HepG2 (cell line): ENCODE results near the gene TAS2R4. TPM values are rescaled to one million over a fixed set of nuclear protein-coding genes. Genes with fewer than 3 reads are reported as not detected.
A peak's percentile ranks its signal among the peaks of the same experiment; 100 is the strongest.

Experiments used
- AHDC1 ChIP-seq: sonication (generic); formaldehyde crosslinking; IDR thresholded peaks from 2 replicates; pipeline ENCODE4 v1.5.1; 2020; ENCODE audit warnings: mild to moderate bottlenecking, missing genetic modification reagents, borderline replicate concordance
- AHR ChIP-seq: IDR thresholded peaks from 2 replicates; pipeline ENCODE4 v1.6.1; 2018; ENCODE audit warnings: missing genetic modification reagents, missing compliant biosample characterization
- CENPT ChIP-seq: sonication (generic); formaldehyde crosslinking; IDR thresholded peaks from 2 replicates; pipeline ENCODE4 v1.8.0; 2022; ENCODE audit warnings: low read depth, mild to moderate bottlenecking, moderate library complexity, missing genetic modification reagents
- ELK4 ChIP-seq: sonication (generic); formaldehyde crosslinking; IDR thresholded peaks from 2 replicates; pipeline ENCODE4 v1.9.0; 2021; ENCODE audit warnings: missing genetic modification reagents, borderline replicate concordance
- HMG20A ChIP-seq: IDR thresholded peaks from 2 replicates; pipeline ENCODE4 v1.6.1; 2016; ENCODE audit warnings: borderline replicate concordance
- IRF1 ChIP-seq: sonication (generic); formaldehyde crosslinking; IDR thresholded peaks from 2 replicates; pipeline ENCODE4 v1.4.0; 2020; ENCODE audit warnings: low read depth, mild to moderate bottlenecking, missing genetic modification reagents
- MED13 ChIP-seq: sonication (generic); formaldehyde crosslinking; IDR thresholded peaks from 2 replicates; pipeline ENCODE4 v1.5.0; 2020; ENCODE audit warnings: missing genetic modification reagents
- NFYB ChIP-seq: sonication (generic); formaldehyde crosslinking; IDR thresholded peaks from 2 replicates; pipeline ENCODE4 v1.4.0; 2020; ENCODE audit warnings: missing genetic modification reagents
- ONECUT2 ChIP-seq: sonication (generic); formaldehyde crosslinking; IDR thresholded peaks from 2 replicates; pipeline ENCODE4 v1.4.0; 2020; ENCODE audit warnings: missing genetic modification reagents
- REXO4 ChIP-seq: sonication (generic); formaldehyde crosslinking; IDR thresholded peaks from 2 replicates; pipeline ENCODE4 v1.8.0; 2022; ENCODE audit warnings: missing genetic modification reagents, mild to moderate bottlenecking, borderline replicate concordance
- ZBTB26 ChIP-seq: IDR thresholded peaks from 2 replicates; pipeline ENCODE4 v1.6.1; 2016; ENCODE audit warnings: missing compliant biosample characterization, missing genetic modification reagents, borderline replicate concordance
- ZNF101 ChIP-seq: sonication (generic); formaldehyde crosslinking; IDR thresholded peaks from 2 replicates; pipeline ENCODE4 v1.4.0; 2020; ENCODE audit warnings: mild to moderate bottlenecking, low read depth, missing genetic modification reagents, borderline replicate concordance
- ZNF124 ChIP-seq: sonication (generic); formaldehyde crosslinking; IDR thresholded peaks from 2 replicates; pipeline ENCODE4 v1.4.0; 2020; ENCODE audit warnings: missing genetic modification reagents
- ZNF274 ChIP-seq: sonication (generic); formaldehyde crosslinking; IDR thresholded peaks from 2 replicates; pipeline ENCODE4 v1.5.1; 2020; ENCODE audit warnings: mild to moderate bottlenecking, missing genetic modification reagents
- ZNF382 ChIP-seq: sonication (generic); formaldehyde crosslinking; IDR thresholded peaks from 2 replicates; pipeline ENCODE4 v1.5.0; 2020; ENCODE audit warnings: missing genetic modification reagents, mild to moderate bottlenecking, borderline replicate concordance
- ZNF576 ChIP-seq: sonication (generic); formaldehyde crosslinking; IDR thresholded peaks from 2 replicates; pipeline ENCODE4 v1.4.0; 2020; ENCODE audit warnings: mild to moderate bottlenecking, missing genetic modification reagents
- ZSCAN5A ChIP-seq: sonication (generic); formaldehyde crosslinking; IDR thresholded peaks from 2 replicates; pipeline ENCODE4 v1.8.0; 2022; ENCODE audit warnings: mild to moderate bottlenecking, missing genetic modification reagents, borderline replicate concordance
- polyA plus RNA-seq, 8 experiments: library from polyadenylated mRNA; depleted of rRNA in 3 of 8; stranded (reverse) in 7 of 8; unstranded in 1 of 8; fragments of >200 nt; fragmentation: Illumina TruSeq in 4 of 8; extraction: Trizol in 4 of 8; gene quantifications; 2 replicates each; pipeline versions ENCODE4 v1.2.1 to v1.2.3, GENCODE V29; 2011 to 2016; ENCODE audit warnings: low read depth in 4 of 8, missing spikeins in 1 of 8, mixed read lengths in 1 of 8; ENCODE audit not compliant: insufficient read depth in 1 of 8
- total RNA-seq, 5 experiments: library from RNA; depleted of rRNA; stranded (reverse); fragments of >200 nt; fragmentation: Illumina TruSeq; extraction: Trizol; gene quantifications; 2 replicates each; pipeline ENCODE4 v1.2.3, GENCODE V29; 2016; ENCODE audit warnings: low read depth in 1 of 5

TAS2R4 gene
- total and polyA plus RNA-seq, 2 of the 13 experiments (the other 11 are each of a cell fraction or from before 2014, with no cell fraction given): 0.71 to 0.80 TPM

GRCh38 chr7:141737836-141738591 lies 38.5 kb upstream of the TAS2R4 start, which contains the start of gene SSBP1 (continued):
- TF ChIP-seq ZBTB26 (CRISPR knock-in tag) (peak; percentile 45; the same call in 1 of the 2 replicates), REXO4 (no peak), ELK4 (CRISPR knock-in tag) (no peak), AHDC1 (CRISPR knock-in tag) (peak; percentile 63; the same call in 1 of the 2 replicates), ZNF124 (CRISPR knock-in tag) (peak; percentile 78), ZNF274 (CRISPR knock-in tag) (peak; percentile 61), MED13 (CRISPR knock-in tag) (0 out of 2 replicates have a peak, but pooled peaks have one; percentile 67), HMG20A (CRISPR knock-in tag) (peak; percentile 44; the same call in 1 of the 2 replicates), AHR (no peak; the same call in 1 of the 2 replicates), NFYB (CRISPR knock-in tag) (no peak), ONECUT2 (CRISPR knock-in tag) (no peak), ZNF576 (CRISPR knock-in tag) (0 out of 2 replicates have a peak, but pooled peaks have one; percentile 35), ZNF382 (no peak), ZSCAN5A (CRISPR knock-in tag) (peak; percentile 91; the same call in 1 of the 2 replicates), CENPT (CRISPR knock-in tag) (no peak), ZNF101 (0 out of 2 replicates have a peak, but pooled peaks have one; percentile 31), IRF1 (CRISPR knock-in tag) (no peak)
